GM21423 (cell line): Measurements from ENCODE around the gene RAMP2.

Experiments used
- ATAC-seq: cut with Tn5 transposase; IDR thresholded peaks from one replicate; pipeline ENCODE4 v1.9.1; 2021; ENCODE audit warnings: mild to moderate bottlenecking, moderate library complexity; ENCODE audit not compliant: unreplicated experiment

Gene RAMP2

DNA sequence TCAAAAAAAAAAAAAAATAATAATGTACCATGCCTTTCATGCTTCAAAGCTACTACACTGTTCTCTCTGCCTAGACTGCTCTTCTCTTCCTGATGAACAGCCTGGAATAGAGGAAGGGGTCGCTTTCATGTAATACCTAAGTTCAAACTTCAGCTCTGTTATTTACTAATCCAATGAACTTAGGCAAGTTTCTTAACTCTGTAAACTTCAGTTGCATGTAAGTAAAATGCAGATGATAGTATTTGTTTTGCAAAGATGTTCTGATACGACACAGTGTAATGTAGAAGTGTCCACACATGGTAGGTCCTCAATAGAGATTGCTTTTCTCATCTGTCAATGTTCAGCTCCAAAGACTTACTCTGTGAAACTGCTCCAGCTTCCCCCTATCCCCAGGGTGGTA is 30.9 kb downstream of the RAMP2 start:
- no peak for ATAC-seq

DNA sequence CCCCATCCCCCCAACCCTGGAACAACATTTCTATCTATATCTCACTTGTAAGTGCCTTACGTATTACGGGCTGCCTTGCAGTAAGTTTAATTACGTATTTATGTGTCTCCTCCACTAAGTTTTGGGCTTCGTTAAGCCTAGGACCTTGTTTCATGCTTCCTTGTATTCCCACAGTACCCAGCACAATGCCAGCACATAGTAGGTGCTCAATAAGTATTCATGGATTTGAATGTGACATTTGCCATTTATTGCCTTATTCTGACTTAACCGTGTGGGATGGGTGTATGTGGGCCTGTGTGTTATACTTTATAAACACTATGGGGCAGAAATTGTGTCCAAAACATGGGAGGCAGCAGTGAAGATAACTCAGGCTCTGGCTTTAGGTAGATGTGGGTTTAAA is 31.5 kb downstream of the RAMP2 start:
- ATAC-seq: no peak

DNA sequence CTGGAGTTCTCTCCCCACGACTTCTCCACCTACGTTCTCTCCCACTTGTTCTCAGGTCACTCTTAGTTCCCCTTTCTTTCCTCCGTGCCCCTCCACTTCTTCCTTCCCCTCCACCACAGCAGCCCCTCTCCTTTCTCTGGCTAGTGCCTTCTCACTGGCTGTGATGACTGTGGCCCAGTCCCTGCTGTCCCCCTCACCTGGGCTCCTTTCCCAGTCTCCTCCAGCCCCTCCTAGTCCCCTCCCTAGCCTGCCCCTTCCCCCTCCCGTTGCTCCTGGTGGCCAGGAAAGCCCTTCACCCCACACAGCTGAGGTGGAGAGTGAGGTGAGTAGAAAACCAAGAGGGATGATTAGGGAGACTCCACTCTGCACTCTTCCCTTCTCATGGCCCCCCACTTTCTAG is 34.0 kb downstream of the RAMP2 start:
- no peak for ATAC-seq

DNA sequence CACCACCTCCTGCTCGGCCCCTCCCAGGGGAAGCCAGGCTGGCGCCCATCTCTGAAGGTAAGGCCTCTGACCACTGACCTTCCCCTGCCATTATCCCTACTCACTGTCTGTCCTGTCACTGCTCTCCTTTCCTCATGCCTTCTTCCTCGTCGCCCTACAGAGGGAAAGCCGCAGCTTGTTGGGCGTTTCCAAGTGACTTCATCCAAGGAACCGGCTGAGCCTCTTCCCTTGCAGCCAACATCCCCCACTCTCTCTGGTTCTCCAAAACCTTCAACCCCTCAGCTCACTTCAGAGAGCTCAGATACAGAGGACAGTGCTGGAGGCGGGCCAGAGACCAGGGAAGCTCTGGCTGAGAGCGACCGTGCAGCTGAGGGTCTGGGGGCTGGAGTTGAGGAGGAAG is 34.4 kb downstream of the RAMP2 start:
- ATAC-seq: no peak

DNA sequence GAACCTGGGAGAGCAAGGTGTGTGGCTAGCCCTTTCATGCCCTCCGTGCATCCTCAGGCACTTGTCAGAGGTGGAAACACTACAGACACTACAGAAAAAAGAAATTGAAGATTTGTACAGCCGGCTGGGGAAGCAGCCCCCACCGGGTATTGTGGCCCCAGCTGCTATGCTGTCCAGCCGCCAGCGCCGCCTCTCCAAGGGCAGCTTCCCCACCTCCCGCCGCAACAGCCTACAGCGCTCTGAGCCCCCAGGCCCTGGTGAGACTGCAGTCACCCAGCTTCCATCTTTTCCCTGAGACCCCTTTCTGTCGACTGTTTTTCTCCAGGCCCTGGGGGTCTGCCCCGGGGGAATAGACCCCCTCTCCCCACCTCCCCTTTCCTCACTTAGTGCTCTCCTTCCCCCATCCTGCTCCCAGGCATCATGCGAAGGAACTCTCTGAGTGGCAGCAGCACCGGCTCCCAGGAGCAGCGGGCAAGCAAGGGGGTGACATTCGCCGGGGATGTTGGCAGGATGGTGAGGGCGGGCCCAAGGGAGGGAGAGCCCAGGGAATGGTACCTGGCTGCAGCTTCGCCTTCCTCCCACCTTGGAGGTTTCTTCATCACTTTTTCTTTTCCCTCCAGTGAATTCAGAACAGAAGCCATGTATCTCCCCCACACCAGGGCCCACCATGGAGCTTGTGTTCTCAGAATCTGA is 35.2 kb downstream of the RAMP2 start:
- ATAC-seq: no peak

DNA sequence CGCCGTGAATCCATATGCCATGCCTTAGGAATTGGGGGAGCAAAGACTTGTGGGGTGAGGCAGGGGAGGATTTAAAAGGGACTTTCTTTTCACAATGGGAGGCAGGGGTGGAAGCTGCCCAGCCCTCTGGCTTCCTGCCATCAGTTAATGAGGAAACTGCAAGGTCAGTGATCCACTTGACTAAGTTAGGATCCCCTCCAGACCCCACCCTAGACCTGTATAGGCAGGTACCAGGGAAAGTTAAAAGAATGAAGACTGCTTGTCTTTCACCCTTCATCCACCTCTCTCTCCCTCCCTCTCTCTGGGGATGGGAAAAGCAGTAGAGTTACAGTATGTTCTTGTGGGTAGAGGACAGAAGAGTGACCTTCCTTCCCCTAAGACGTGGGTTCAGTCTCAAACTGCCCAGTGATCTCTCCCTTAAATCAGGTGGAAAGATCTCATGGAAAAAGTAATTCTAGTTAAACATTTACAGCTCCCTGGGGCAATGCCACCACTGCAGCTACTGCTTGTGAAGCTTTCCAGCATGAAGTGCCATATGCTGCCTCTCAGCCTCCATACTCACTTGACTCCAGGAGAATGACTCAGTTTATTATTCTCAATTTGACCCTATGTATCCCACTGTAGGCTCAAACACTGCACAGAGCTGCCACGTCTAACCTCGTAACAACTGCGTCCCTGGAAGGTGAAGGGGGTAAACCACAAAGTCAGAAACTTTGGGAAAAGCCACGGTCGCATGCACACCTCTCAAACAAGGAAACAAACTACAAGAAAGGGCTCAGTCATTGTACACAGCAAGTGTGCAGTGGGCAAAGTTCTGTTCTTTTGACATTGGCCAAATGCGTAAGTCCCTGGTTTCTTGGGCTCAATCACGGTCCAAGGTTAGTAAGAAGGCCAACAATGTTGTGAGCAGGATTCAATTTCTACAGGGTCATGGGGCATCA is 36.3 kb downstream of the RAMP2 start:
- ATAC-seq: no peak

DNA sequence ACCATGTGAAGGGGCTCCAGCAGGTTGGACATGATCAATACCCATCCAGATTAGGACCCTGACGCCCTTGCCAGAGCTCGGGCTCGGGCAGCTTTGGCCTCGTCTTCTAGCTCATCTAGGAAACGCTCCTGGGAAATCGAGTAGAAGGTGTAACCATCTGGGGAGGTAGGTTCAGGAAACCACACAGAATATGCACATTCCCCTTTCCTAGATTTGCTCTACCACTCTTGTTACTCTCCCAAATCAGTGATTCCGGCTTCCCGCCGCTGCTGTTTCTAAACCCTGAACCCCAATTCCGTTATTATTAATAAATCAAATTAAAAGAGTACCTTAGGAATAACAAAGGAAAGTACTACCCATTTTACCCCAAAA is 37.0 kb downstream of the RAMP2 start:
- ATAC-seq: no peak

DNA sequence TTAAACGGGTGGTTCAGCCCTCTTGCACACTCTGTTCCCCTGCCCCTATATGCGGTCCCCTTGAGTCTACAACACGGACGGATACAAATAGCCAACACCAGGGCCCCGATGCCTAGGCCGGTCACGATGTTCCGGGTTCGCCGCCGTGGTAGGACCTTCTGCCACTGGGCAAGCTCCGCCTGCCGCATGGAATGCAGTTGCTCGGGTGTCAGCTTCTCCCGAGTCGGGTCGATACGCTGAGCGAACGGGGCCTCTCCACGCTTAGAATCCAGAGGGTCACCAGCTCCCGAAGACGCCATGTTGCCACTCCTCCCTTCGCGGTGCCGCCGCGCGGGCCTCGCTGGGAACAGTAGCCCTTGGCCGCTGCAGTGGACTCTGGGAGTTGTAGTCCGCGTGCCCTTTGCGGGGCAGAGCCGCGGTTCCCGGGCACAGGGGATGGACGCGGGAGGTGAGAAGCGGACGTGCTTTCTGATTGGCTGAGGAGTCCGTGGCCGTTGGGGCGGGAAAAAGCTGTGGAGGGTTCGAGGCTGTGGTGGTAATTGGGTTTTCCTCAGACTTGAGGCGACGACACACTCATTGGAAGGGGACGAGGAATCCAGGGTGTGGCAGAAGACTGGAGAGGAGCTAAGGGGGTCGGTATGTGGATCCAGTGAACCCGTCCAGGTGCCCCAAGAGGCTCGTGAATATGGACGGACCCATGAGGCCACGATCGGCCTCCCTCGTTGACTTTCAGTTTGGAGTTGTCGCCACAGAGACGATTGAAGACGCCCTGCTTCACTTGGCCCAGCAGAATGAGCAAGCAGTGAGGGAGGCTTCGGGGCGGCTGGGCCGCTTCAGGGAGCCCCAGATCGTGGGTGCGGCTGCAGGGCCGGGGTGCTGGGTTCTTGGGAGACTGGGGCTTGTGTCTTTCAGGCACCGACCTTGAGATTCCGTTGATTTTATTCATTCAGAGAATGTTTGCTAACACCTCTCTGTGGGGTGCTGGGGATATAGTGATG is 37.7 kb downstream of the RAMP2 start, which contains the start of the genes CNTD1 and COA3:
Gene CNTD1, plus strand, starts transcription at position 479 of the 998 bp plus-strand sequence. Its CDS starts 207 bp downstream, at position 686.
Gene COA3, minus strand, starts transcription at position 322 of the 998 bp plus-strand sequence. Its CDS starts 23 bp downstream, at position 299.
- no peak for ATAC-seq

DNA sequence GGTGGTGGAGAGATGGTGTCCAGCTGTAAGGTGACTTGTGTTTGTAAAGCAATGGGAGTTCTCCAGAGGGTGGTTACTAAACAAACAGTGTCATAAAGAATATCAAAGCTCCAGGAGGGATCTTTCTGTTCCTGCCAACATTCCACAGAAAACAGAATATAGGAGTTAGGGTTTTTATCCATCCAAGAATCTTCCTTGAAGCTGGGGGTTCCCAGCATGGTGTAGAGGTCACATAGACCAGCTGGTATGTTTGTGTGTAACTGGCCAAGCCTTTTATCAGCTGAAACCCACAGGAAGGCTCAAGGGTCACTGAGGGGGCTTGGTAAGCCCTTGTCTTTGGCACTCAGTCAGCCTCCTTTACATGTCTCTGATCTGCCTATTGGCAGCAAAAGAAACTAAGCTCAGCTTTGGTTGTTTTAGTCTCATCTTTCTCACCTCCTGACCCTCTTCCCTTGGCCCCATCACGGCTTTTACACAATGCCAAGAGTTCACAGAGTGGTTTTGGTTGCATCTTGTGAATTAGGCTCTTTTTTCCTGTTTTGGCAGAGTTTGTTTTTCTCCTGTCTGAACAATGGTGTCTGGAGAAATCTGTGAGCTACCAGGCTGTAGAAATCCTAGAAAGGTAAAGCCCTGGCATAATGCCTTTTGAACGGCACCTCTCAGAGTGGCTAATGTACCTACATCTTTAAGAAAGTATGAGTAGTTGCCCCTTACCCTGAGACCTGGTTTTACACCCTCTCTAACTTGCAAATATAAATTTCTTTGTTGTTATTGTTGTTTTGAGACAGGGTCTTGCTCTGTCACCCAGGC is 42.3 kb downstream of the RAMP2 start:
- ATAC-seq: no peak

DNA sequence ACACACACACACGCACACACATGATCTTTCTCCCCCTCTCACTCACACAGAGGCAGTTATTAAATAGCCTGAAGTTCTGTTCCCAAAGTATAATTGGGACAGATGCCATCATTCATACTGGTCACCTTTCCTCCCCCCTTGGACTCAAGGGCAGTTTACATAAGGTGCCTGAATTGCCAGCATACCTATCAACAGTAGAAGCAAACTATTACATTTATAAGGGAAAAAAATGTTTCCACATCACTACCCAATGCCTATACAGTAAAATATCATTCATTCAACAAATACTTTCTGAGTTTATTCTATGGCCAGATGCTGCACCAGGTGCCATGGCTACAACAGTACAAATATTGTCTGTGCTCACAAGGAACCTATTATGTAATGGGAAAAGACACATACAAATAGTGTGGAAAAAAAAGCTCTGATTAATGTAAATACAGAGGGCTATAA is 43.9 kb downstream of the RAMP2 start:
- ATAC-seq: no peak

DNA sequence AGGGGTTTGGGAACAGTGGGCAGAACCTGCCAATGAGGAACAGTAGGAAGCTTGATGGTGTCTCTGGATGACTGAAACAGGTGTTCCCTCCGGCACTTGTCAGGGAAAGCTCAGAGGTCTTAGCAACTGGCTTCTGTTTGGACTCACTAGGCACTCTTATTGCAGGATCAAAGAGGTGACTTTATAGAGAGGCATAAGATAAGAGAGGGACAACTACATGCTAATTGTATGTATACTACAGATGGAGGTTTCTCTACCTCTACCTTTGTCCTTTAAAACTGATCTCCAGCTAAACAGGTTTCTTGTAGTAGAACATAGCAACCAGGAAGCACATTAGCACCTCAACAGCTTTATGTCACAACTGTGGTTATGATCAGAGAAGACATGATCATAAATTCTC is 45.2 kb downstream of the RAMP2 start:
- ATAC-seq: no peak

DNA sequence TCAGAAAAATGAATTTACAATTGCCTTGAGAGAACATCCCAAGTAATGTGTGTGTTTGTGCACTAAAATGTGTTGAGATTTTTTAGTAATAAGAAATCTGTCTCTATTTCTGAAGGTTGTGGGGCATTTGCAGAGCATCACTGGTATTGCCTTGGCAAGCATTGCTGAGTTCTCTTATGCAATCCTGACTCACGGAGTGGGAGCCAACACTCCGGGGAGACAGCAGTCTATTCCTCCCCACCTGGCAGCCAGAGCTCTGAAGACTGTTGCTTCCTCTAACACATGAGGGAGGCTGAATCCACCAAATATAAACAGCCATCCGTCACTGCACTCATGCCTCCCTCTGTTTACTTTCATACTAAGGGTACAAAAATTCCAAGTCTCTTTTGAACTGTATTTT is 48.2 kb downstream of the RAMP2 start:
- no peak for ATAC-seq
